SK-N-SH treated with all-trans-retinoic acid at 6 μM for 48 hours (cell line): Measurements from ENCODE around the gene FBXW4.

Experiments used
- ARNTL ChIP-seq: fragments of 450-650 bp; formaldehyde crosslinking; IDR thresholded peaks from 2 replicates; pipeline ENCODE4 v1.5.0; 2020; ENCODE audit warnings: low read depth, mild to moderate bottlenecking, moderate library complexity, borderline replicate concordance
- ISL1 ChIP-seq: fragments of 250-450 bp; sonication (Bioruptor Pico); IDR thresholded peaks from 2 replicates; pipeline ENCODE4 v2.1.2; 2022; ENCODE audit warnings: mild to moderate bottlenecking, moderate library complexity
- OSR1 ChIP-seq: fragments of 250-450 bp; sonication (Bioruptor Pico); IDR thresholded peaks from 2 replicates; pipeline ENCODE4 v1.8.0; 2022; ENCODE audit warnings: moderate library complexity, mild to moderate bottlenecking, inconsistent platforms
- TCF4 ChIP-seq: fragments of 250-450 bp; sonication (Bioruptor Pico); IDR thresholded peaks from 2 replicates; pipeline ENCODE4 v1.8.0; 2021; ENCODE audit warnings: mild to moderate bottlenecking, moderate library complexity, borderline replicate concordance
- TOX ChIP-seq: fragments of 250-450 bp; sonication (Bioruptor Pico); IDR thresholded peaks from 2 replicates; pipeline ENCODE4 v1.8.0; 2021; ENCODE audit warnings: mild to moderate bottlenecking, moderate library complexity, borderline replicate concordance
- ZC3H10 ChIP-seq: fragments of 250-450 bp; sonication (Bioruptor Pico); IDR thresholded peaks from 2 replicates; pipeline ENCODE4 v1.5.1; 2021; ENCODE audit warnings: mild to moderate bottlenecking, moderate library complexity
- ZFP30 ChIP-seq: fragments of 450-650 bp; formaldehyde crosslinking; IDR thresholded peaks from 2 replicates; pipeline ENCODE4 v1.5.0; 2022; ENCODE audit warnings: mild to moderate bottlenecking, moderate library complexity
- ZNF565 ChIP-seq: fragments of 450-650 bp; formaldehyde crosslinking; conservative IDR thresholded peaks from 2 replicates; pipeline ENCODE4 v1.5.0; 2020; ENCODE audit warnings: low read depth, mild to moderate bottlenecking, moderate library complexity
- TF ChIP-seq, protein P1 (sequence below): fragments of 250-450 bp; sonication (Bioruptor Pico); IDR thresholded peaks from 2 replicates; pipeline ENCODE4 v1.8.0; 2020; ENCODE audit warnings: mild to moderate bottlenecking, moderate library complexity, borderline replicate concordance

DNA sequence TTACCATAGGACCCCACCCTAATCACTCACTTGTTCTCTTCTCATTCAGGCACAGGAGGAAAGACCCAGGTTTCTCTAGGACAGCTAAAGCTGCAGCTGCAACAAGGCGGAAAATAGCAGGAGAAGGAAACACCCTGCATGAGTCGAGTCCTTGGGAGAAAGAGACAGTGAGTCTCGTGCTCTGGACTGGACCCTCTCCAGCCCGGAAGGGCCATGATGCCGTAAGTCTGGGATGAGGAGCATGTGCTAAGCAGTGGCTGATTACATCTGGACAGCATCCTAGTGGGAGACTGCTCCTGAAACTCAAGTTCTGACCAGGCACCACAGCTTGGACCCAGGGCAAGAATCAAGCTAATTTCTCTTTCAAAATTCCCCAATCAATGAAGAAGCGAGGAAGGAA, 39.4 kb downstream of the FBXW4 start:
- TF ChIP-seq ZC3H10 (no peak), ZNF565 (CRISPR knock-in tag) (no peak), TCF4 (CRISPR knock-in tag) (no peak), ZFP30 (no peak), TOX (no peak), ARNTL (CRISPR knock-in tag) (no peak), OSR1 (no peak), ISL1 (no peak)
- TF ChIP-seq, protein P1, sequence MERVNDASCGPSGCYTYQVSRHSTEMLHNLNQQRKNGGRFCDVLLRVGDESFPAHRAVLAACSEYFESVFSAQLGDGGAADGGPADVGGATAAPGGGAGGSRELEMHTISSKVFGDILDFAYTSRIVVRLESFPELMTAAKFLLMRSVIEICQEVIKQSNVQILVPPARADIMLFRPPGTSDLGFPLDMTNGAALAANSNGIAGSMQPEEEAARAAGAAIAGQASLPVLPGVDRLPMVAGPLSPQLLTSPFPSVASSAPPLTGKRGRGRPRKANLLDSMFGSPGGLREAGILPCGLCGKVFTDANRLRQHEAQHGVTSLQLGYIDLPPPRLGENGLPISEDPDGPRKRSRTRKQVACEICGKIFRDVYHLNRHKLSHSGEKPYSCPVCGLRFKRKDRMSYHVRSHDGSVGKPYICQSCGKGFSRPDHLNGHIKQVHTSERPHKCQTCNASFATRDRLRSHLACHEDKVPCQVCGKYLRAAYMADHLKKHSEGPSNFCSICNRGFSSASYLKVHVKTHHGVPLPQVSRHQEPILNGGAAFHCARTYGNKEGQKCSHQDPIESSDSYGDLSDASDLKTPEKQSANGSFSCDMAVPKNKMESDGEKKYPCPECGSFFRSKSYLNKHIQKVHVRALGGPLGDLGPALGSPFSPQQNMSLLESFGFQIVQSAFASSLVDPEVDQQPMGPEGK (CRISPR knock-in tag), result no peak
